Measurements from ENCODE around the gene LYSMD4.
"Not testable (repeated sequence)": the region's sequence is repeated elsewhere in the genome, so short reads cannot be mapped to it uniquely, and the experiment has no call there.

Gene LYSMD4

DNA sequence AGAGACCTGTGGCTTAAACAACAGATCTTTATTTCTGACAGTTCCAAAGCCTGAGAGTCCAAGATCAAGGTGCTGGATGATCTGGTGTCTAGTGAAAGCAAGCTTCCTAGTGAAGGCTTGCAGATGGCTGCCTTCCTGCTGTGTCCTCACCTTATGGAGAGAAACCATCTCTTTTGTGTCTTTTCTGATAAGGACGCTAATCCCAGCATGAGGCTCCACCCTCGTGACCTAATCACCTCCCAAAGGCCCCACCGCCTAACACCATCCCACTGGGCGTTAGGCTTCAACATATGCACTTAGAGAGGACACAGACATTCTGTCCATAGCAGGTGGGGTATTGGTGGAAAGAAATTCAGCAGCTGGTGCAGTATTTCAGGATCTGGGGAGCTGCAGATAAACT, 19.8 kb upstream of the LYSMD4 start:
- TF ChIP-seq, protein P1, sequence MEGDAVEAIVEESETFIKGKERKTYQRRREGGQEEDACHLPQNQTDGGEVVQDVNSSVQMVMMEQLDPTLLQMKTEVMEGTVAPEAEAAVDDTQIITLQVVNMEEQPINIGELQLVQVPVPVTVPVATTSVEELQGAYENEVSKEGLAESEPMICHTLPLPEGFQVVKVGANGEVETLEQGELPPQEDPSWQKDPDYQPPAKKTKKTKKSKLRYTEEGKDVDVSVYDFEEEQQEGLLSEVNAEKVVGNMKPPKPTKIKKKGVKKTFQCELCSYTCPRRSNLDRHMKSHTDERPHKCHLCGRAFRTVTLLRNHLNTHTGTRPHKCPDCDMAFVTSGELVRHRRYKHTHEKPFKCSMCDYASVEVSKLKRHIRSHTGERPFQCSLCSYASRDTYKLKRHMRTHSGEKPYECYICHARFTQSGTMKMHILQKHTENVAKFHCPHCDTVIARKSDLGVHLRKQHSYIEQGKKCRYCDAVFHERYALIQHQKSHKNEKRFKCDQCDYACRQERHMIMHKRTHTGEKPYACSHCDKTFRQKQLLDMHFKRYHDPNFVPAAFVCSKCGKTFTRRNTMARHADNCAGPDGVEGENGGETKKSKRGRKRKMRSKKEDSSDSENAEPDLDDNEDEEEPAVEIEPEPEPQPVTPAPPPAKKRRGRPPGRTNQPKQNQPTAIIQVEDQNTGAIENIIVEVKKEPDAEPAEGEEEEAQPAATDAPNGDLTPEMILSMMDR (IDR thresholded peaks at IDR 0.05; ENCODE audit: low read depth, low read length, missing control alignments), result no peak
- no peak for DNase-seq (ENCODE audit: low read depth)
- no peak overlapping the region for H3K4me3 ChIP-seq (ENCODE audit: low read depth, low read length)

DNA sequence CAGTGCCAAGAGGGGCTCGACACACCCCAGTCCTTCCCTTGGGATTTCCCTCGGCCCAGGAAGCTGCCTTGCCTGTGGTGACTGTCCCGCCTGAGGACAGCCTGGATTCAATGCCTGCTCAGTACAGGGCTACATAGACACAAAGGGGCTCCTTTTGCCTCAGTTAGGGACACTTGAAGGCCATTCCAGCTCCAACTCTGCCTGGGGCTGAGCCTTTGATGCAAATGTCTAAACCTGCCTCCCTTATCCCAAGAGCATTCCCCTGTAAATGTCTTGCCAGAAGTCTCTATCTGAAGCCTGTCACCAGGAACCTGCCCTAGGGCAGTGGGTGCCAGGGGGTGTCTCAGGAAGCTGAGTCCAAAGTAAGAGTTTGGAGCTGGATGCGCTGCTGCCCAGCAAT, 19.3 kb upstream of the LYSMD4 start:
- no peak for DNase-seq (ENCODE audit: low read depth)
- no peak overlapping the region for H3K4me3 ChIP-seq (ENCODE audit: low read depth, low read length)
- TF ChIP-seq, protein P1 (IDR thresholded peaks at IDR 0.05; ENCODE audit: low read depth, low read length, missing control alignments), result no peak

DNA sequence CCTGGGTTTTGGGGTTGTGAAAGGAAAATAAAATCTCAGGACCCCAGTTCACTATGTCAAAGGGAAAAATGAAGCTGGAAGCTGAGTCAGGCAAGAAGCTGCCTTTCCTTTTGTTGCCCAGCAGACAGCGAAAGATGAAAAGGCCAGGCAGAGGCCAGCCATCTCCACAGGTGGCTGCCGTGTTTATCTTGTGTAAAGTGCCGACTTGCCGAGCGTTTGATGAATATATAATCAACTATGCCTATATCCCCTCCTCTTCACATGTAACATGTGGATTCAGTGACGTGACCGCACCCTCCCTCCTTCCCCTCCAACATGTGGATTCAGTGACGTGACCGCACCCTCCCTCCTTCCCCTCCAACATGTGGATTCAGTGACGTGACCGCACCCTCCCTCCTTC, 17.1 kb upstream of the LYSMD4 start:
- H3K4me3 ChIP-seq (ENCODE audit: low read depth, low read length); DNase-seq (ENCODE audit: low read depth): not testable (repeated sequence)

DNA sequence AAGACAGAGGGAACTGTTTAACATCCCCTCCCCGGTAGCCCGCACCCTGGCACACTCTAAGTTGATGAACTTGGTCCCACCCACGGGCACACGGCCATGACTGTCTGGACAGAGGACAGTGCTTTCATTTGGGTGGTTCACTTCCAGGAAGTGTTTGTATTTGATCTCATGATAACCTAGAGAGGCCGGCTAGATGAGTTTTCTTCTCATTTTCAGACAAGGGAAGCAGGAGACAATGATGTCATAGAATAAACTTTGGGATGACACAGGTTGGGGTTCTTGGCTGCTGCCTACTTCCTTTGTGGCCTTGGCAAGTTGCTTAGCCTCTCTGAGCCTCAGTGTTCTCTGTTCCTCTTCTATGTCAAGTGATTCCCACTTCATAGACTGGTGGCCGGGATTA, 16.1 kb upstream of the LYSMD4 start:
- no peak overlapping the region for H3K4me3 ChIP-seq (ENCODE audit: low read depth, low read length)
- no peak for DNase-seq (ENCODE audit: low read depth)
- TF ChIP-seq, protein P1 (IDR thresholded peaks at IDR 0.05; ENCODE audit: low read depth, low read length, missing control alignments), result no peak

DNA sequence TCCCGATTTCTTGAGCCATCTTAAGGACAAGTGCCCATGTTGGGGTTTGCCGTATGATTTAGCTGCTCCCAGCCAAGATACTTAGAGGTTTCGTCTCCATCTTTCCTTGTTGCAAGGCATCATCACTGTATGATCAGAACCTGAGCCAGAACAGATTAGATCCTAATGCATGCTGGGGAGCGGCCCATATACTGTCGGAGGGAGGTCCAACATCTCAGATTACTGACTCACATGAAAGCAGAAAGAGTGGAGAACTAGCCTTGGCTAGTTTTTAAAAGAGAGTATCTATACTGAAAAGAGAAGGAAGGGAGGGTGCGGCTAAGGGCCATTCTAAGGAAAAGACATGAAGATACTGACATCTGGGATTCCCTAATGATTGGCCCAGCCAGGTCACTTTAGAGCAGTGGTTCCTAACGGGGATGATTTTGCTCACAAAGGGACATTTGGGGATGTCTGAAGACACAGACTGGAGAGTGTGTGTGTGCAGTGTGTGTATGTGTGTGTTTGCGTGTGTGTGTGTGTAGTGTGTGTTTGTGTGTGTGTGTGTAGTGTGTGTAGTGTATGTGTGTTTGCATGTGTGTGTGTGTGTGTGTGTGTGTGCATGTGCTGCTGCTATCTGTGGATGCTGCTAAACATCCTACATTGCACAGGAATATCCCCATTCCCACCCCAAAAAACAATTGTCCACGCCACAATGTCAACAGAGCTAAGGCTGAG, 12.3 kb upstream of the LYSMD4 start:
- DNase-seq (ENCODE audit: low read depth), result no peak
- H3K4me3 ChIP-seq (ENCODE audit: low read depth, low read length), result no peak overlapping the region
- TF ChIP-seq, protein P1 (IDR thresholded peaks at IDR 0.05; ENCODE audit: low read depth, low read length, missing control alignments), result no peak

DNA sequence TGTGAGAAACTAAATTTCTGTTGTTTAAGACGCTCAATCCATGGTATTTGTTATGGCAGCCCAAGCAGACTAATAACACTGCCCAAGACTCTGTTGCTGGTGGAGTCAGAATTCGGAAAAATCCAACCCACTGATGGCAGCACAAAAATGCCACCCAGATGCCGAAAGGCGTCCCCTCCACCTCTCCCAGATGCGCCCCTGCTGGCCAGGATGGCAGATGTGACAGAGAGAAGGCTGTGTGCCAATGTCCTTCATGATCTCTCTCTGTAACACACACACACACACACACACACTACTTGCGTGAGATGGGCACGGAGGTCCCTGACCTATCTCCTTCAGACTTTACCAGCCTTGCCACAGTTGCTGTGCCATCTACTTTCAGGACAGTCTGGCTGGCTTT, 10.9 kb upstream of the LYSMD4 start:
- no peak overlapping the region for H3K4me3 ChIP-seq (ENCODE audit: low read depth, low read length)
- TF ChIP-seq, protein P1 (IDR thresholded peaks at IDR 0.05; ENCODE audit: low read depth, low read length, missing control alignments), result peak; percentile 3
- no peak for DNase-seq (ENCODE audit: low read depth)

DNA sequence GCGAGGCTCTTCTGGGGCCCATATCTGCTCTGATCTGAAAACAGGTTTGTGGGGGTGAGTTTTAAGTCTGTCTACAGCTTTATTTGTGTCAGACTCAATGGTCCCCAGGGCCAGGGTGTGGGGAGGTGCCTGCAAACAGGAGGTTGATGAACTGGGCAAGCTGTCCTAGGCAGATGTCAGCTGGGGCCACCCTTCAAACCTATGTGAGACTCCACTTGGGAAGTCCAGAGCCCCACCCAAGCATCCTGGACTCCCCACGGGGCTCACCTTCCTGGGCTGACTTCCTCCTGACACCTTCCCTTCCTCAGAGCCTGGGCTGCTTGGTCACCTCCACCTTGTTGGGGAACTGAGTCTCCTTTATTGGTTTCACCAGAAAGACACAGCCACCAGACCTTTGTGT, 8.6 kb upstream of the LYSMD4 start:
- TF ChIP-seq, protein P1 (IDR thresholded peaks at IDR 0.05; ENCODE audit: low read depth, low read length, missing control alignments), result no peak
- DNase-seq (ENCODE audit: low read depth), result no peak
- no peak overlapping the region for H3K4me3 ChIP-seq (ENCODE audit: low read depth, low read length)

Measured in GM12864 (cell line).